GM18873 (cell line): Measurements from ENCODE around the gene KRT82.

Experiments used
- ATAC-seq: cut with Tn5 transposase; IDR thresholded peaks from one replicate; pipeline ENCODE4 v1.9.1; 2021; ENCODE audit warnings: mild to moderate bottlenecking, moderate library complexity, moderate number of reproducible peaks; ENCODE audit not compliant: unreplicated experiment, low FRiP score

The KRT82 gene

DNA sequence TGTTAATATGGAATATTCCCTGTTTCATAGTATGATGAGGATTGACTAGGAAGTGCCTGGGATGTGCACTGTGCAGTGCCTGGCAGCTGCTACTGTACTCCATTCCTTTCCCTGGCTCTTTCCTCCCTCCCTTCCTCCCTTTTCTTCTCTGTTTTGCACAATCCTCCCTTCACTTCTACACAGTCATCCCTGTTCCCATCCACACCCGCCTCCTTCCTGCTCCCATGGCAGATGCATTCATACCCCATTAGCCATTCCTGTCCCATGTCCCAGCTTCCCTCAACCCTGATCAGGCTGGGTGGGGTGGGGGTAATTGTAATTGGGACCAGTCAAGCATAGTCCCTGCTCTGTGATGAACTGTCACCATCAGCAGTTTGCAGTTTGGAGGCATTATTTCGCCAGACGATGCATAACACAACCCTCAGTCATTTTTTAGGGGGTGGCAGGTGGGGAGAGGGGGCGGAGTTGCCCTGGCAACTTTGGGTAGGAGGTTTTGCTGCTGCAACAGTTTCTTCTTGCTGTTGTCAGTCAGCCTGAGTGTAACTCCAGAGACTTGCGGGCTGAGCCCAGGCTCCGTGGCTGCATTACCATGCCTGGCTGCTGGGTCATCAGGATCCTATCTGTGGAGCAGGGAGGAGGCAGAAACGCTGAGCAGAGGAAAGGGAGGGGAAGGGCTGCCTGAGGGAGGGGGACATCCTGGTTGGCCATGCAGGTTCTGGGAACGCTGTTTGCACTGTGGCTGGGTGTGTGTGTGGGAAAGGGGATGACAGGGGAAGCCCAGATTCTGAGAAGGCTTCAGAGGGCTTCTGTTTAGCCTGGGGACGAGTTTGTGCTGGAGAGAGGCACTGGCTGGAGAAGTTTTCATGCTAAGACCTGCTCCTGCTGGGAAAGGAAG is 16.6 kb downstream of the KRT82 start:
- no peak for ATAC-seq

DNA sequence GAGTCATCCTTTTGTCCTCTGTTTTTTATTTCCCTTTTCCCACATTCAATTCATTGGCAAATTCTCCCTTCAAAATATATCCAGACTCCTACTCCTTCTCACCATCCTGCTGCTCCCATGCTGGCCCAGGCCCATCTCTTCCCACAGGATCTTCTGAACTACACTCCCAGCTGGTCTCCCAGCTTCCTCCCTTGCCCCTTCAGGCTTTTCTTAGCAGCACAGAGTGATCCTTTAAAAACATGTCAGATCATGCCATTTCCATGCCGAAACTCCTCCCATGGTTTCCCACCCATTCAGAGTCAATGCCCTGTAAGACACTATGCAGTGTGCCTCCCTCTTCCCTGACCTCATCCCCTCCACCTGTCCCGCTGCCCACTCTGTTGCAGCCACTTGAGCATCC is 18.3 kb downstream of the KRT82 start:
- ATAC-seq: no peak

- no peak for ATAC-seq
These were observed 20.9 kb downstream of the KRT82 start, which contains the start of gene KRT84 for GRCh38 chr12:52385226-52385702. TSS of gene KRT84 (minus strand) at chr12:52385652. CDS start at chr12:52385585, 67 bp downstream.

- ATAC-seq: no peak
These were observed 22.8 kb downstream of the KRT82 start for GRCh38 chr12:52383331-52383730.

GRCh38 chr12:52382854-52383253 is 23.3 kb downstream of the KRT82 start:
- no peak for ATAC-seq

GRCh38 chr12:52381206-52381605 is 24.9 kb downstream of the KRT82 start:
- ATAC-seq: no peak

- ATAC-seq: no peak
These were observed 25.9 kb downstream of the KRT82 start for GRCh38 chr12:52380271-52380694.

- no peak for ATAC-seq
These were observed 26.6 kb downstream of the KRT82 start for GRCh38 chr12:52379536-52379935.

GRCh38 chr12:52378091-52378490 is 28.0 kb downstream of the KRT82 start:
- ATAC-seq: no peak

DNA sequence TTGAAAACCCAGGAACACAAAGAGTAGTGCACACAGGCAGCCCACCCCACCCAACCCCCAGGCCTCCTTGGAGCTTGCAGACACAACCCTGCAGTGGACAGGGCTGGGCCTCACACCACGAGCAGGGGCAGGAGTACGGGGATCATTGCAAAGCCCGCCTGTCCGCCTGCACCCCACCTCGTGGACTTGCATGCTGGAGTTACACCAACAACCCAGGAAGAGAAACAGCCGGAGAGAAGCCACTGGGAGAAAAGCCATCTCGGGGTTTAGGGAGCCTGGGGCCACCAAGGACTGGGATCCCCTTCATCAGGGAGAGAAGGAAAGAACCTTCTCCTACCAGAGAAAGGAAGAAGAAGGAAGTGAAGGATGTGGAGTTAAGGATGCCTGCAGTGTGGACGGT is 28.9 kb downstream of the KRT82 start:
- no peak for ATAC-seq

GRCh38 chr12:52372216-52373154 is 33.6 kb downstream of the KRT82 start:
- no peak for ATAC-seq

DNA sequence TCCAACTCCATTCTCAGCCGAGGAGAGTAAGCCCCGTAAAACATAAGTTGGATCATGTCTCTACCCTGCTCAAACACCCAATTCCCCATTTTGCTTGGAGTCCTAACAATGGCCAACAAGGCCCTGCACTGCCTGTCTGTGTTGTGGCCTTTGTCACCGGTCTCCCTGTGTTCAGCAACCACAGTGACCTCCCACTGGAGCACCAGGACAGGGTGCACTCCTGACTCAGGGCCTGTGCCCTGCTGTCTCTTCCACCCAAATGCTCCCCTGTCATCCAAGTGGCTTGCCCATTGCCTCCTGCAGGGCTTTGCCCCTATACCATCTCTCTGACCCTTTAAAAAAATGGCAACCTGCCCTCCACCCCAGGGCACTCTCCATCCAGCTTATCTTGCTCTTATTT is 34.4 kb downstream of the KRT82 start:
- no peak for ATAC-seq

- ATAC-seq: no peak
These were observed 35.1 kb downstream of the KRT82 start for GRCh38 chr12:52370926-52371608.

- ATAC-seq: no peak
These were observed 36.3 kb downstream of the KRT82 start for GRCh38 chr12:52369809-52370208.

GRCh38 chr12:52369211-52369610 is 36.9 kb downstream of the KRT82 start:
- no peak for ATAC-seq

GRCh38 chr12:52368508-52368907 is 37.6 kb downstream of the KRT82 start:
- ATAC-seq: no peak

GRCh38 chr12:52367876-52368275 is 38.3 kb downstream of the KRT82 start:
- ATAC-seq: no peak

GRCh38 chr12:52366738-52367485 is 39.2 kb downstream of the KRT82 start, which contains the start of gene KRT85:
TSS of gene KRT85 (minus strand) at chr12:52367481. CDS start at chr12:52367405, 76 bp downstream.
- no peak for ATAC-seq

GRCh38 chr12:52364901-52365489 is 41.1 kb downstream of the KRT82 start:
- no peak for ATAC-seq
